GM18861 (cell line): ENCODE measurements around the gene KRT77.
"Not testable (repeated sequence)": the region's sequence is repeated elsewhere in the genome, so short reads cannot be mapped to it uniquely, and the experiment has no call there.

Experiments
- ATAC-seq: cut with Tn5 transposase; IDR thresholded peaks from one replicate; pipeline ENCODE4 v1.9.1; 2021; ENCODE audit not compliant: unreplicated experiment

KRT77 gene

DNA sequence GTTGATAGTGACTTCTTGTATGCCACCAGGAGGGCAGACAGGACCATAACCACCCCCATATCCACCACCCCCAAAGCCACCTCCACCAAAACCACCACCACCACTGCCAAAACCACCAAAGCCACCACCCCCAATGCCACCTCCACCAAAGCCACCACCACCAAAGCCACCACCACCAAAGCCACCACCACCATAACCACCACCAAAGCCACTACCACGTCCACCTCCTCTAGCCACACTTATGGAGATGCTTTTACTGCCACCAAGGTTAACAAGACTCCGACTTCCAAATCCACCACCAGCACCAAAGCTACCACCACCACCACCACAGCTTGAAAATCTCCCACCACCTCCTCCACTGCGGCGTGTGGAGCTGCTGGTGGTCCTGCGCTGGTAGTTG, 23.4 kb downstream of the KRT77 start:
- no peak for ATAC-seq

DNA sequence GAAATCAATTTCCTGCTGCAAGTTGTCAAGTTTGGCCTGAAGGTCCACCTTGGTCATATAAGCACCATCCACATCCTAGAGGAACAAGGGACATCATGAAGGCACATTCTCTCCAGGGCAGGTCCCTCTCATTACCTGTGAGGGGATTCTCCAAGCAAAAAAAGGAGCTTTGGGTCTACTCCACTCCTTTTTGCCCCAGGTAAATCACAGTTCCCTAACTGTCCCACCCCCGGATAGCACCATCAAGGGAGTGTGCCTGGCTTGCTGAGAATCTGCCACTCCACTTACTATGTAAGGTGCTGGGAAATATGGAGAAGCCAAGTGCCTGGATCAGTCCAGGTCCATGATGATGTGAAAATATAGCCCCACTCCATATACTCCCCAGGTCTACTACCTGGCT, 25.7 kb downstream of the KRT77 start:
- no peak for ATAC-seq

GRCh38 chr12:52677126-52677525, 26.2 kb downstream of the KRT77 start:
- no peak for ATAC-seq

GRCh38 chr12:52676163-52676562, 27.2 kb downstream of the KRT77 start:
- no peak for ATAC-seq

GRCh38 chr12:52675301-52675701, 28.0 kb downstream of the KRT77 start:
- ATAC-seq: no peak

GRCh38 chr12:52674433-52674775, 28.9 kb downstream of the KRT77 start:
- ATAC-seq: no peak

GRCh38 chr12:52673713-52674432, 29.5 kb downstream of the KRT77 start:
- no peak for ATAC-seq

DNA sequence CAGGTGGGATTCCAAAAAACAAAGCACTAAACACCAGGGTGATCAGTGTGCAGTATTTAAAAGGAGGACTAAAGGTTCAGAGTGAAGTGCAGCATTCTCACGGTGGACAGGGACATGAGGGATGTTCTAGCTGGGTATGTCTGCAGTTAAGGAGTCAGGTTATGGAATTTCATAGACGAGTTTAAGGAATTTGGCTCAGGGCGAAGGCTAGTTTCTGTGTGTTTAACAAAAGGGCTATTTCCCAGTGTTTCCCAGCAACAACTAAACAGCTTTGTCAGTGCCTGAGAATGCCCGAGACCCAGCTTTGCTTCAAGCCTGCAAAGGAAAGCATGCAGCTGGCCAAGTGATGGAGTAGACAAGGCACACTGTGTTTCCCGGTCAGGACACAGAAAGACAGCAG, 30.1 kb downstream of the KRT77 start:
- no peak for ATAC-seq

DNA sequence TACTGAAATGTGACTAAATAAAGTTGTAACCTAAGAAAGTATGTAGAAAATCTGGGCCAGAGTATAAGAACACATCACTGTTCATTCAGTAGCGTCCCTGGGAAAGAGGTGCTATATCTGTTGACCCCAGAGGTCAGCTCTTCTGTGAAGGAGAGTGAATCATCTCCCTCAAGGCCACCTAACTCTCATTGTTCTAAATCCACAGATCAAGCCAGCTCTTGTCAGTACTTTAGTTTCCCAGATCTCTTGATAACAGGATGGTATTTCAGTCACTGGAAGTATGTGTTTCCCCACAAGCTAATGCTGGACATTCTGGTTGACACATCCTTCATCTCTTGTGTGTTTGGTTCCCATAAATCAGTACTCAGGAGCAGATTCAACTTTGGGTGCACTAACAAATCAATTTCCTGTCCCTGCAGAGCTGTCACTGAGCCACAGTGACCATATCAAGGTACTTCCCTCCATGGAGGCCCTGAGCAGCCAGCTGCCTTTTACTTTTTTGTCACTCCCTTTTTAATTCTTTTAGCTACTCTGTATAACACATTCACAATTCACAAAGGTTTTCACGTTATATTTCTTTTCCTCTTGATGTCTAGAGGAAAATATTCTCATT, 30.9 kb downstream of the KRT77 start:
- no peak for ATAC-seq

DNA sequence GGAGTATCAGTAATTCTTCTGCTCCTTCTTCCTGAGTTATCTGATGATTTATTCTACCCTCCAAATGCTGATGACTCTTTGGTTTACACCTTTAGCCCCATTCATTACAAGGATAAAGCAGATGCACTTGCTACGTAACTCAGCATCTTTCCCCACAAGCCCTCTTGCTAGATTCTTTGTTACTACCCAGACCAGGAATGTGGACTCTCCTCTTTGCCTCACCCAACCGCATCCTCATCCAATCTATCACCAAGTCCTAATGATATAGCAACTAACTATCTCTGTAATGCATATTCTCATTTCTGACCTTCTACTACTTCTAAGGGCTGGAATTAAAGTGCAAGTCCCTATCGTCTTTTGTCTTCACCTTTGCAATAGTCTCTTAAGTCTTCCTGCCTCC, 32.4 kb downstream of the KRT77 start:
- ATAC-seq: no peak

- ATAC-seq: no peak
Observed at GRCh38 chr12:52670506-52670905, 32.8 kb downstream of the KRT77 start.

- not testable (repeated sequence) for ATAC-seq
Observed at GRCh38 chr12:52669941-52670340, 33.4 kb downstream of the KRT77 start.

DNA sequence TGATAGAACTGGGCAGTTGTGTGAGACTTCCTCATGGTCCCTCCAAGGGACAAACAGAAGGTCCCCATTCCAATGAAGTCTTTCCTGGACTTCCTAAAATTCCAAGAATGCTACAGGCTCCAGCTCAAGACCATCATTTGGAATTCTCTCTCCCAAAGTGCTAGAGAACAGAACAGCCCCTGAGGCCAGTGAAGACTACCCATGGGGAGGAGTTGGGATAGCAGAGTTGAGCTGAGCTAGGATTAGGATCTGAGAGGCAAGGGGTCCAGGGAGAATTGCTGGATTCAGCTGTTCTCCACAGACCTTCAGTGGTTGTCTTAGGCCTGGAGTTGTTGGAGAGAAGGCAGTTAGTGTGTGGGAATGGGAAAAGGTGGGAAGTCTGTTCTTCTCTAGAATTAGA, 33.9 kb downstream of the KRT77 start:
- no peak for ATAC-seq

DNA sequence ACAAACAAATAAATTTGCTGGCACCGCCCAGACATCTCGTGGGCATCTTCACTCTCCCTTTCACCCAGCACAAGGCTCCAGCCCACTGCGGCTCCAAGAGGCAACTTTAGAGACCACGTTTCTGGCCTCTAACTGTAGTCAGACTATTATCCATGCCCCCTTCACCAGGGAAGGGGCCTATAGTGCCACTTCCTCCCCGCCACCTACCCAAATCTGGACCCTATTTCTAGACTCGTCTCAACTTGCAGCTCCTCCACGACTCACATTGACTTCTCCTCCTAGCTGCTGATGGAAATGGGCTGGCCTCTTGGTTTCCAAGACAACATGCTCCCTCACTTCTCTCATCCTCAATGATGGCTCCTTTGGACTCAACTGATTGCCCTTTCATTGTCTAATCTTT, 35.4 kb downstream of the KRT77 start:
- ATAC-seq: no peak

GRCh38 chr12:52667509-52667908, 35.8 kb downstream of the KRT77 start:
- no peak for ATAC-seq

GRCh38 chr12:52666471-52666870, 36.9 kb downstream of the KRT77 start:
- no peak for ATAC-seq

DNA sequence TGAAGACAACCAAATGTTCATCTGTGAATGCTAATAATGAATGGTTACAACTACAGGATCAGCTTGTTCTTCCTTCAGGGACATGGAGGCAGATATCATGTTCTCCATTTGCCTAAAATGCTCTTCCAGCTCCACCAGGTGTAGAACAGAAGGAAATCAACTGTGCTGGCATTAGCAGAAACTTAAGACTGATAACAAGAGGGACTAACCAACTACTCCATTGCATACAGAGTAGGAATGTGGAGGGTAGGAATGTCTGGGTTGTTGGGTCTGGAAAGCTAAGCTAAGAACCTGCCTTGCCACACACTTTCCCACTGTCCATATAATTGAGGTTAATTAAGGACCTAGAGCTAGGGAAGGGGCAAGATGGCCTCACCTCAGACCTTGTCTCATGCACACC, 39.9 kb downstream of the KRT77 start:
- no peak for ATAC-seq

DNA sequence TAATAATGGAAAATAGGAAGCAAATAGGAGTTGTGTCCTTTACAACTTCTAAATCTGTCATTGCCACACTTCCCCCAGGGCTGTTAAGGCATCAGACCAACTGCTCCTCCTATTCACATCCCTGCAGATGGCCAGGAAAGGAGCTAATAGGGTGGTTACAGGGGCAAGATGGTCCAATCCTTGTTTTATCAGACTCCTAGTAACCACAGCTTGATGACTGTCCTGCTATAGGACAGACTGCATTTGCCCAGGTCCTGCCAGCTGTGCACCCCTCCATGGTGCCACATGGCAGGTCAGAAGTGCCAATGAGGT, 40.5 kb downstream of the KRT77 start:
- ATAC-seq: no peak

DNA sequence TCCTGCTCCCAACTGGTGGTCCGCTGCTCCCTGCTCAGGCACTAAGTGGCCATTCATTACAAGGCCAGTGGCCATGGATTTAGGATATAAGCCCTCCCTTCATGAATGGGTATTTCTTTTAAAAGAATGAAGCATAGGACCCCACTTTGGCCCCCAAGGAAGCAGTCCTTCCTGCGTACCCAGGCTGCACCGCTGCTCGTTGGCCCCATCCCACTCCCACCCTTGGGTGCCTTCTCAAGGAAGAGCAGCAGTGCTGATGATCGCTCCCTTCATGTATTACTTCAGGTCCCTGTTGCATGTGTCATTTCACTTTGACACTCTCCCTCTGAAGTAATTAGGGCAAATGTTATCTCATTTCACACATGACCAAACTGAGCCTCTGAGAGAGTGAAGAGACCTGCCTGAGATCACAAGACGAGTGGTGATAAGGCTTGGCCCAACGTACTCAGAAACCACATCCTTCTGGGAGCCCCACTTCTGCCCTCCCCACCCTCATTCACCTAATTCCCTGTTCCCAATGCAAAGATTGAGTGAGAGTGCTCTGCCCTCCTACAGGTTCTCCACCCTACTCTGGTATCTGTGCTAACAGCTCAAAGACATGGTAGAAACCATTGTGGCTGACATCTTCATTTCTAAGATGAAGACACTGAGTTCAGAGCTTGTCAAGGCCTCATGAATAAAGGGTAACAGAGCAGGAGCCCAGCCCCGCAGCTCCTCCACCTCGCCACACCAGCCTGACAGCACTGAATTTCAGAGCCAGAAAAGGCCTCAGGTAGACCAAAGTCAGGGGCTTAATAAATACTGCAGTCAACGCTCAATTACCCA, 41.0 kb downstream of the KRT77 start:
- no peak for ATAC-seq

DNA sequence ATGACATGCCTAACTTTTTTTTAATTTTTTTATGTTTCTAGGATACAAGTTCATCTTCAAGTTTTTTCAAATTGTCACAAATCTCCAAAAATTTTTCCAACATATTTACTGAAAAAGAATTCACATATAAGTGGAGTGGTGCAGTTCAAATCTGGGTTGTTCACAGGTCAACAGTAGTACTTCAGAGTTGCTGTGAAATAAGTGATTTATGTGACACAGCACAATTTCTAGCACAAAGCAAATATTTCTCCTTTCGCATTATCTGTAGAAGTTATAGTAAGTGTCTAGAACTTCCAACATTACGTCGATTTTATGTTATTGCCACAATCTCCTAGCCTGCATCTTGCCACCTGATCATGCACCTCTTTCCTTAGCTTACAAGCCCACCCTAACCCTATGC, 41.7 kb downstream of the KRT77 start:
- ATAC-seq: no peak

DNA sequence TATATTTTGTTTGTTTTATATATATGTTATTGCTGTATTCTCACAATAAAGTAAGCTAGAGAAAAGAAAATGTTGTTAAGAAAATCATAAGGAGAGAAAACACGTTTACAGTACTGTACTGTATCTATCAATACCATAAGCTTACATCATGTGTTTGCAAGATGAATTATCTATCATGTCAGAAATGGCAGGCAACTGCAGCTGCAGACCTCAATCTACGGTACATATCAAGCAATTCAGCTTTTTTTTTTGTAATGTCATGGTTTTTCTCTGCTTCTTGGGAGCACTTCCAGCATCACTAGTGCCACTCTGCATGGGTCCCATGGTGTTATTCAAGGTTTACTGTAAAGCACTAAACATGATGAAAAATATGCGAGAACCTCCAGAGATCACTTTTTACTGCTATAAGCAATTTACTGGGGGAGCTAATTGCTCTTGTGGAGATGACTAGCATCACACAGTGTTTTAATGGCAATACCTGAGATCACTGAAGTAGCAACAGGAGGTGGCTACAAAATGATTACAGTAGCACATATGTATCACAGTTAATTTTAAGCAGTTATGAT, 42.3 kb downstream of the KRT77 start:
- ATAC-seq: no peak

DNA sequence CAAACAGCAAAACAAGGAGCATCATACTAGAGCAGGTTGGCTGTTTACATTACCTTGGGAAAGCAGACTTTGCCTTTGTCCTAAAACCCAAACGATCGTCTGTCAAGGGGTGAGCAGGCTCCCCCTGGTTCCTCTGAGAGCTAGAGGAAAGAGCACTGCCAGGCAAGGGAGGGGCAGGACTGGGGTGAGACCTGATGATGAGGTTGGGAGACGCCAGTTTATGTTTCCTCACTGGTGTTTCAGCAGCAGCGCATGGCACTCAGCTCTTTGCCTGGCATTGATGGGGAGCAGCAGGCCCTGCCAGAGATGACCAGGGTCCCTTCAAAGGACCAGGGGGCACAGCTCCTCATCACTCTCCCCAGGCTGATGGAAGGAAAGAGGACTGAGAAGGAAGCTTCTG, 43.4 kb downstream of the KRT77 start:
- no peak for ATAC-seq
